Mesendoderm (in vitro differentiated cells): ENCODE data around the gene GRHL1.

Experiments
- DNase-seq: peaks from one replicate; pipeline ENCODE4 v3.0.0; 2013
- H2AK5ac ChIP-seq: 2 replicates; pipeline ENCODE4 v1.6.1; 2013; ENCODE audit warnings: low read length, inconsistent platforms
- H2BK120ac ChIP-seq: 2 replicates; pipeline ENCODE4 v1.6.1; 2013; ENCODE audit warnings: low read depth, mild to moderate bottlenecking, low read length, moderate library complexity, mixed read lengths
- H2BK15ac ChIP-seq: replicated peaks from 2 replicates; pipeline ENCODE4 v1.6.1; 2013; ENCODE audit warnings: low read depth, mild to moderate bottlenecking, moderate library complexity
- H2BK5ac ChIP-seq: 2 replicates; pipeline ENCODE4 v1.6.1; 2013; ENCODE audit warnings: low read length, inconsistent platforms
- H3K18ac ChIP-seq: 2 replicates; pipeline ENCODE4 v1.6.1; 2013; ENCODE audit warnings: mild to moderate bottlenecking, low read length, mixed read lengths
- H3K23ac ChIP-seq: one replicate; pipeline ENCODE4 v1.6.1; 2013; ENCODE audit warnings: low read length
- H3K27ac ChIP-seq: 2 replicates; pipeline ENCODE4 v1.5.1; 2013; ENCODE audit warnings: low read depth, mild to moderate bottlenecking, inconsistent platforms, low read length, moderate library complexity
- H3K27me3 ChIP-seq: 2 replicates; pipeline ENCODE4 v1.6.1; 2013; ENCODE audit warnings: low read length, control low read depth, mild to moderate bottlenecking, inconsistent platforms; ENCODE audit not compliant: insufficient read depth, poor library complexity
- H3K36me3 ChIP-seq: 2 replicates; pipeline ENCODE4 v1.6.1; 2013; ENCODE audit warnings: low read length, inconsistent platforms; ENCODE audit not compliant: control insufficient read depth, insufficient read depth
- H3K4ac ChIP-seq: one replicate; pipeline ENCODE4 v1.6.1; 2013; ENCODE audit warnings: low read depth, mild to moderate bottlenecking, low read length, moderate library complexity
- H3K4me1 ChIP-seq: 2 replicates; pipeline ENCODE4 v1.6.1; 2013; ENCODE audit warnings: low read depth, low read length, inconsistent platforms; ENCODE audit not compliant: control insufficient read depth
- H3K4me2 ChIP-seq: 2 replicates; pipeline ENCODE4 v1.6.1; 2013; ENCODE audit warnings: low read length
- H3K4me3 ChIP-seq: 2 replicates; pipeline ENCODE4 v1.5.1; 2013; ENCODE audit warnings: mild to moderate bottlenecking, low read length
- H3K56ac ChIP-seq: one replicate; pipeline ENCODE4 v1.6.1; 2013; ENCODE audit warnings: low read length
- H3K79me1 ChIP-seq: 2 replicates; pipeline ENCODE4 v1.6.1; 2013; ENCODE audit warnings: low read length, inconsistent platforms
- H3K79me2 ChIP-seq: 2 replicates; pipeline ENCODE4 v1.6.1; 2013; ENCODE audit warnings: mild to moderate bottlenecking, low read length; ENCODE audit not compliant: control insufficient read depth, insufficient read depth
- H3K9ac ChIP-seq: 2 replicates; pipeline ENCODE4 v1.6.1; 2013; ENCODE audit warnings: low read length, inconsistent platforms
- H4K5ac ChIP-seq: one replicate; pipeline ENCODE4 v1.6.1; 2013; ENCODE audit warnings: low read length
- H4K8ac ChIP-seq: one replicate; pipeline ENCODE4 v1.6.1; 2013; ENCODE audit warnings: low read depth, mild to moderate bottlenecking, control low read depth, low read length, moderate library complexity
- WGBS: extraction: QIAGEN DNeasy Blood & Tissue Kit; methylation state at CpG from one replicate; pipeline ENCODE4 v1.1.7; 2013; ENCODE audit warnings: low lambda C conversion rate, missing lambda C conversion rate; ENCODE audit not compliant: insufficient coverage; ENCODE audit errors: extremely low coverage; 5-methylcytosine and 5-hydroxymethylcytosine counted together

Gene GRHL1

GRCh38 chr2:9993488-9994165 lies 42.1 kb downstream of the GRHL1 start:
- Histone ChIP-seq H3K4me3 (no peak overlapping the region), H2BK15ac (no peak overlapping the region), H4K8ac (no peak overlapping the region), H4K5ac (no peak overlapping the region), H2AK5ac (no peak overlapping the region), H2BK5ac (no peak overlapping the region), H3K4ac (no peak overlapping the region), H3K56ac (no peak overlapping the region), H3K23ac (no peak overlapping the region), H3K9ac (no peak overlapping the region), H3K18ac (no peak overlapping the region), H3K36me3 (no peaks in the 10 kb centered on the region), H3K27me3 (no peaks in the 10 kb centered on the region), H3K4me2 (no peak overlapping the region), H2BK120ac (no peak overlapping the region), H3K79me1 (no peaks in the 10 kb centered on the region), H3K27ac (no peak overlapping the region), H3K79me2 (no peaks in the 10 kb centered on the region), H3K4me1 (no peaks in the 10 kb centered on the region)
- no peak for DNase-seq
- no CpG with 5 or more reads among the region's 6 CpGs for WGBS

GRCh38 chr2:9994462-9994861 lies 43.0 kb downstream of the GRHL1 start:
- H2BK5ac ChIP-seq, result no peak overlapping the region
- H3K79me1 ChIP-seq, result no peaks in the 10 kb centered on the region
- H3K27ac ChIP-seq, result no peak overlapping the region
- H3K4ac ChIP-seq, result no peak overlapping the region
- no peak overlapping the region for H2AK5ac ChIP-seq
- H2BK120ac ChIP-seq, result no peak overlapping the region
- H3K4me3 ChIP-seq, result no peak overlapping the region
- H3K23ac ChIP-seq, result no peak overlapping the region
- H3K4me1 ChIP-seq, result no peaks in the 10 kb centered on the region
- no peaks in the 10 kb centered on the region for H3K27me3 ChIP-seq
- no peak overlapping the region for H3K9ac ChIP-seq
- H3K18ac ChIP-seq, result no peak overlapping the region
- no peak overlapping the region for H2BK15ac ChIP-seq
- no CpG with 5 or more reads among the region's 11 CpGs for WGBS
- no peak overlapping the region for H3K56ac ChIP-seq
- H3K79me2 ChIP-seq, result no peaks in the 10 kb centered on the region
- H4K8ac ChIP-seq, result no peak overlapping the region
- no peak overlapping the region for H4K5ac ChIP-seq
- no peak overlapping the region for H3K4me2 ChIP-seq
- no peak for DNase-seq
- no peaks in the 10 kb centered on the region for H3K36me3 ChIP-seq

DNA sequence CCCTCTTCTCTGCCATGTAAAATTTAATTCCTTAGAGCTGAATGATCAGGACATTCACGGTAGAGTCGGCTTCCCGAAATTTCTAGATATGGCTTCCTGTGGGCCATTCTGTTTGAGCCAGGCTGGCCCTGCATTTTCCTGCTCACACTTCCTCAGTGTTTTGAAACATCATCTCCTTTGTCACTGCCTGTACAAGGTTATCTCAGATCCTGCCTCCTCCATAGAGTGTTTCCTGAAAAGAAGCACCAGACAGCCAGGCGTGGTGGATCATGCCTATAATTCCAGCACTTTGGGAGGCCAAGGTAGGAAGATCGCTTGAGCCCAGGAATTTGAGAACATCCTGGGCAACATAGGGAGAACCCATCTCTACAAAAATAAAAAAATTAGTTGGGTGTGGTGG lies 43.6 kb downstream of the GRHL1 start:
- no peak overlapping the region for H2BK5ac ChIP-seq
- DNase-seq, result no peak
- H3K18ac ChIP-seq, result no peak overlapping the region
- no peaks in the 10 kb centered on the region for H3K79me2 ChIP-seq
- no peaks in the 10 kb centered on the region for H3K36me3 ChIP-seq
- no peaks in the 10 kb centered on the region for H3K27me3 ChIP-seq
- H4K5ac ChIP-seq, result no peak overlapping the region
- no CpG with 5 or more reads among the region's 5 CpGs for WGBS
- H2AK5ac ChIP-seq, result no peak overlapping the region
- no peak overlapping the region for H2BK120ac ChIP-seq
- H3K9ac ChIP-seq, result no peak overlapping the region
- H3K56ac ChIP-seq, result no peak overlapping the region
- H3K4me1 ChIP-seq, result no peaks in the 10 kb centered on the region
- no peak overlapping the region for H3K4me3 ChIP-seq
- no peak overlapping the region for H2BK15ac ChIP-seq
- no peak overlapping the region for H3K23ac ChIP-seq
- no peak overlapping the region for H3K4ac ChIP-seq
- no peak overlapping the region for H3K4me2 ChIP-seq
- no peaks in the 10 kb centered on the region for H3K79me1 ChIP-seq
- no peak overlapping the region for H4K8ac ChIP-seq
- H3K27ac ChIP-seq, result no peak overlapping the region

GRCh38 chr2:9996321-9996720 lies 44.8 kb downstream of the GRHL1 start:
- H4K8ac ChIP-seq, result no peak overlapping the region
- no peaks in the 10 kb centered on the region for H3K79me1 ChIP-seq
- no peak overlapping the region for H2BK120ac ChIP-seq
- H3K4me2 ChIP-seq, result no peak overlapping the region
- H3K27me3 ChIP-seq, result no peaks in the 10 kb centered on the region
- no peak for DNase-seq
- no peak overlapping the region for H3K18ac ChIP-seq
- H2BK5ac ChIP-seq, result no peak overlapping the region
- no peak overlapping the region for H2AK5ac ChIP-seq
- WGBS, result no CpG with 5 or more reads among the region's 7 CpGs
- H3K23ac ChIP-seq, result no peak overlapping the region
- H3K4ac ChIP-seq, result no peak overlapping the region
- H4K5ac ChIP-seq, result no peak overlapping the region
- H3K27ac ChIP-seq, result no peak overlapping the region
- no peak overlapping the region for H3K9ac ChIP-seq
- no peaks in the 10 kb centered on the region for H3K36me3 ChIP-seq
- no peak overlapping the region for H2BK15ac ChIP-seq
- H3K56ac ChIP-seq, result no peak overlapping the region
- H3K79me2 ChIP-seq, result no peaks in the 10 kb centered on the region
- no peaks in the 10 kb centered on the region for H3K4me1 ChIP-seq
- H3K4me3 ChIP-seq, result no peak overlapping the region

- no peaks in the 10 kb centered on the region for H3K79me2 ChIP-seq
- no peak overlapping the region for H3K56ac ChIP-seq
- H4K5ac ChIP-seq, result no peak overlapping the region
- H4K8ac ChIP-seq, result no peak overlapping the region
- no peak overlapping the region for H3K4me3 ChIP-seq
- no peak overlapping the region for H3K9ac ChIP-seq
- no peak overlapping the region for H3K4ac ChIP-seq
- H2BK15ac ChIP-seq, result no peak overlapping the region
- H3K27ac ChIP-seq, result no peak overlapping the region
- H3K36me3 ChIP-seq, result no peaks in the 10 kb centered on the region
- no peak for DNase-seq
- H2BK5ac ChIP-seq, result no peak overlapping the region
- no peak overlapping the region for H2AK5ac ChIP-seq
- H3K27me3 ChIP-seq, result no peaks in the 10 kb centered on the region
- WGBS, result no CpG with 5 or more reads among the region's 7 CpGs
- H3K18ac ChIP-seq, result no peak overlapping the region
- no peak overlapping the region for H2BK120ac ChIP-seq
- no peaks in the 10 kb centered on the region for H3K79me1 ChIP-seq
- no peak overlapping the region for H3K4me2 ChIP-seq
- no peak overlapping the region for H3K23ac ChIP-seq
- no peaks in the 10 kb centered on the region for H3K4me1 ChIP-seq
Measured at GRCh38 chr2:9997936-9998335, 46.4 kb downstream of the GRHL1 start.
